Measurements from ENCODE around the gene SPATA2L. TPM values are rescaled to one million over a fixed set of nuclear protein-coding genes. Genes with fewer than 3 reads are reported as not detected.

The SPATA2L gene
- polyA plus RNA-seq, 1 of the 3 experiments (the other 2 are of a cell fraction), result 8.6 TPM

DNA sequence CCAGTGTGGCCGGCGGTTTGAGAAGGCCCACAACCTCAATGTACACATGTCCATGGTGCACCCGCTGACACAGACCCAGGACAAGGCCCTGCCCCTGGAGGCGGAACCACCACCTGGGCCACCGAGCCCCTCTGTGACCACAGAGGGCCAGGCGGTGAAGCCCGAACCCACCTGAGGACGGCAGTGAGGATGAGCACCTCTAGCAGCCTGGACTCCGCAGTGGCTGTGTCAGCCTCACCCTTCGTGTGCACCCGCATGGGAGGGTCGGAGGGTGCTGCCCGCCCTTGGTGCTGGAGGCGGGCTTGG is 36.5 kb upstream of the SPATA2L start:
- no peak for DNase-seq
- POLR2A ChIA-PET, result no interaction called here
- H3K79me2 ChIP-seq (ENCODE audit: insufficient read depth), result peaks cover 17% of the 10 kb centered on the region; the same call in 1 of the 2 replicates
- peaks cover 51 to 61% of the 10 kb centered on the region in 2 experiments for H3K36me3 ChIP-seq (replicated peaks in 1 of 2; ENCODE audit: control insufficient read depth in 1 of 2, insufficient read depth in 2 of 2, low read length in 1 of 2)
- H3K4me1 ChIP-seq (ENCODE audit: control insufficient read depth in 1 of 2, insufficient read depth in 2 of 2, low read depth in 1 of 2, low read length in 1 of 2), result no peaks in the 10 kb centered on the region; a peak in 1 of 4 replicates
- no peak overlapping the region for H3K27ac ChIP-seq (ENCODE audit: low read depth in 2 of 2, low read length in 1 of 2)
- H4K20me1 ChIP-seq (ENCODE audit: insufficient read depth), result no peaks in the 10 kb centered on the region; the same call in 1 of the 2 replicates
- H2AFZ ChIP-seq (ENCODE audit: low read depth), result no peak overlapping the region
- H3K27me3 ChIP-seq (ENCODE audit: insufficient read depth), result no peaks in the 10 kb centered on the region
- no peak overlapping the region for H3K4me2 ChIP-seq
- no peak overlapping the region for H3K9ac ChIP-seq
- no peaks in the 10 kb centered on the region for H3K9me3 ChIP-seq
- no peak for TF ChIP-seq FOXJ3 (CRISPR knock-in tag; IDR thresholded peaks at IDR 0.05)
- TF ChIP-seq USF2 (IDR thresholded peaks at IDR 0.05; ENCODE audit: borderline replicate concordance, low read depth, low read length), result no peak
- no peak for TF ChIP-seq JUND (IDR thresholded peaks at IDR 0.05)
- no peak for TF ChIP-seq MEF2A (IDR thresholded peaks at IDR 0.05; ENCODE audit: borderline replicate concordance, low read depth)
- no peak for TF ChIP-seq SIN3A (IDR thresholded peaks at IDR 0.05; ENCODE audit: borderline replicate concordance, low read depth, low read length)
- TF ChIP-seq NFIC (IDR thresholded peaks at IDR 0.05; ENCODE audit: borderline replicate concordance), result no peak
- no peak for TF ChIP-seq TAF1 (IDR thresholded peaks at IDR 0.05; ENCODE audit: borderline replicate concordance, low read depth, low read length)
- TF ChIP-seq TCF12 (IDR thresholded peaks at IDR 0.05), result no peak
- TF ChIP-seq, protein P1, sequence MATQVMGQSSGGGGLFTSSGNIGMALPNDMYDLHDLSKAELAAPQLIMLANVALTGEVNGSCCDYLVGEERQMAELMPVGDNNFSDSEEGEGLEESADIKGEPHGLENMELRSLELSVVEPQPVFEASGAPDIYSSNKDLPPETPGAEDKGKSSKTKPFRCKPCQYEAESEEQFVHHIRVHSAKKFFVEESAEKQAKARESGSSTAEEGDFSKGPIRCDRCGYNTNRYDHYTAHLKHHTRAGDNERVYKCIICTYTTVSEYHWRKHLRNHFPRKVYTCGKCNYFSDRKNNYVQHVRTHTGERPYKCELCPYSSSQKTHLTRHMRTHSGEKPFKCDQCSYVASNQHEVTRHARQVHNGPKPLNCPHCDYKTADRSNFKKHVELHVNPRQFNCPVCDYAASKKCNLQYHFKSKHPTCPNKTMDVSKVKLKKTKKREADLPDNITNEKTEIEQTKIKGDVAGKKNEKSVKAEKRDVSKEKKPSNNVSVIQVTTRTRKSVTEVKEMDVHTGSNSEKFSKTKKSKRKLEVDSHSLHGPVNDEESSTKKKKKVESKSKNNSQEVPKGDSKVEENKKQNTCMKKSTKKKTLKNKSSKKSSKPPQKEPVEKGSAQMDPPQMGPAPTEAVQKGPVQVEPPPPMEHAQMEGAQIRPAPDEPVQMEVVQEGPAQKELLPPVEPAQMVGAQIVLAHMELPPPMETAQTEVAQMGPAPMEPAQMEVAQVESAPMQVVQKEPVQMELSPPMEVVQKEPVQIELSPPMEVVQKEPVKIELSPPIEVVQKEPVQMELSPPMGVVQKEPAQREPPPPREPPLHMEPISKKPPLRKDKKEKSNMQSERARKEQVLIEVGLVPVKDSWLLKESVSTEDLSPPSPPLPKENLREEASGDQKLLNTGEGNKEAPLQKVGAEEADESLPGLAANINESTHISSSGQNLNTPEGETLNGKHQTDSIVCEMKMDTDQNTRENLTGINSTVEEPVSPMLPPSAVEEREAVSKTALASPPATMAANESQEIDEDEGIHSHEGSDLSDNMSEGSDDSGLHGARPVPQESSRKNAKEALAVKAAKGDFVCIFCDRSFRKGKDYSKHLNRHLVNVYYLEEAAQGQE (IDR thresholded peaks at IDR 0.05; ENCODE audit: low read depth, low read length), result no peak
- no peak for TF ChIP-seq NRF1 (IDR thresholded peaks at IDR 0.05; ENCODE audit: low read depth, low read length)
- no peak for TF ChIP-seq SMC3 (IDR thresholded peaks at IDR 0.05; ENCODE audit: low read depth, low read length)
- TF ChIP-seq GATA2 (CRISPR knock-in tag; IDR thresholded peaks at IDR 0.05), result no peak
- no peak for TF ChIP-seq YY1 (IDR thresholded peaks at IDR 0.05; ENCODE audit: low read depth)
- H3K9me2 ChIP-seq, result no peaks in the 10 kb centered on the region
- CTCF ChIA-PET, result interaction anchor here (0.7 to 1.4 kb wide), 2 partner anchors 15 to 32 kb away, joined by 3 to 4 read pairs; no protein-coding TSS in a partner anchor
- H3F3A ChIP-seq (replicated peaks; ENCODE audit: insufficient read depth), result peaks cover 20% of the 10 kb centered on the region
- no peak overlapping the region for H3K4me3 ChIP-seq (ENCODE audit: low read depth in 2 of 2, low read length in 1 of 2)
- WGBS (ENCODE audit: low lambda C conversion rate), result no CpG with 5 or more reads among the region's 14 CpGs

All from SK-N-SH (cell line).